ENCODE data around the gene PCGF3.

The PCGF3 gene

DNA sequence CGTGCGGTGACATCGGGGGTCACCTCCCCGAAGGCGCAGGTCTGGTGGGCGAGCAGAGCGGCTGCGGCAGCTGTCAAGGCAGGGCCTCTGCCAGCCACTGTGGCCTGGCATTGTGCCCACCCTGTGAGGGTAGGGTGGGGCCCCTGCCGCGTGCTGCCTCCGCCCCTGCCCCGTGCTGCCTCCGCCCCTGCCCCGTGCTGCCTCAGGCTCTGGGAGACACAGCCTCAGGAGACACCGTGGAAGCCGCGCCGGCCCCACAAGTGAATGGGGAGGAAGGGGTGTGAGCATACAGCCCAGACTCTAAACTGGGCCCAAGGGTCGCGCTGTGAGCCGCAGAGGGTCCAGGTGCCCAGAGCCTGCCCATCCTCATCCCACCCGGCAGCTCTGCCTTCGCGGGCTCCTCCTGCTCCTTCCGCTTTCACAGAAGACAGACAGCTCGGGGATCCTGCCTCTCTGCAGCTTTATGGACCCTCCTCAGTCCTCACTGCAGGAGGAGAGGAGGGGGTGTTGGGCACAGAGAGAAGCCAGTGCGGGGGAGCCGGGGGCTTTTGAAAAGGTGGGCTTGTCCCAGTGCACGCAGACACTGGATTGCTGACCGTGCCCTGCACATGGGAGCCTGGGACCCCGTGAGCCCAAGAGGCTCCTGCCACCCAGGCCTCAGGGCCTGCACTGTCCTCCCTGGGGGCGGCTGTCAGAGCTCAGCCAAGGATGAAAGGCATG lies 27.4 kb downstream of the PCGF3 start:
- peaks cover 8% of the 10 kb centered on the region for H4K20me1 ChIP-seq (ENCODE audit: insufficient read depth, low read length, poor library complexity, severe bottlenecking)

DNA sequence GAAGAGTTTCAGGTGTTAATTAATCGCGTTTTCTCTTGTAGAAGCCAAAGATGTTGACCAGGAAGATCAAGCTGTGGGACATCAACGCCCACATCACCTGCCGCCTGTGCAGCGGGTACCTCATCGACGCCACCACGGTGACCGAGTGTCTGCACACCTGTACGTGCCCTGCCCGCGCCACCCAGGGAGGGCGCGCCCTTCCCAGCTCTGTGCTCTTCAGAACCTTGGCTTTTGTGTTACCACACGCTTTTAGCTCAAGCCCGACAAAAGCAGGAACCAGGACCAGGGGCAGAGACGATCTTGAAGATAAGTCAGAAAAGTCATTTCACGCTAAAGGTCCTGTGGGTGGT lies 28.0 kb downstream of the PCGF3 start:
- no peaks in the 10 kb centered on the region for H3K9me2 ChIP-seq (replicated peaks; ENCODE audit: low read depth, low read length)
- no peaks in the 10 kb centered on the region for H3K4me1 ChIP-seq (ENCODE audit: insufficient read depth, low read length, poor library complexity, severe bottlenecking)
- H2AFZ ChIP-seq (ENCODE audit: low read length), result no peak overlapping the region
- no peak overlapping the region for H3K4me2 ChIP-seq (ENCODE audit: low read depth, low read length, poor library complexity, severe bottlenecking)
- no peak for TF ChIP-seq EZH2phosphoT487 (IDR thresholded peaks at IDR 0.05; ENCODE audit: borderline replicate concordance)
- TF ChIP-seq, protein P1, sequence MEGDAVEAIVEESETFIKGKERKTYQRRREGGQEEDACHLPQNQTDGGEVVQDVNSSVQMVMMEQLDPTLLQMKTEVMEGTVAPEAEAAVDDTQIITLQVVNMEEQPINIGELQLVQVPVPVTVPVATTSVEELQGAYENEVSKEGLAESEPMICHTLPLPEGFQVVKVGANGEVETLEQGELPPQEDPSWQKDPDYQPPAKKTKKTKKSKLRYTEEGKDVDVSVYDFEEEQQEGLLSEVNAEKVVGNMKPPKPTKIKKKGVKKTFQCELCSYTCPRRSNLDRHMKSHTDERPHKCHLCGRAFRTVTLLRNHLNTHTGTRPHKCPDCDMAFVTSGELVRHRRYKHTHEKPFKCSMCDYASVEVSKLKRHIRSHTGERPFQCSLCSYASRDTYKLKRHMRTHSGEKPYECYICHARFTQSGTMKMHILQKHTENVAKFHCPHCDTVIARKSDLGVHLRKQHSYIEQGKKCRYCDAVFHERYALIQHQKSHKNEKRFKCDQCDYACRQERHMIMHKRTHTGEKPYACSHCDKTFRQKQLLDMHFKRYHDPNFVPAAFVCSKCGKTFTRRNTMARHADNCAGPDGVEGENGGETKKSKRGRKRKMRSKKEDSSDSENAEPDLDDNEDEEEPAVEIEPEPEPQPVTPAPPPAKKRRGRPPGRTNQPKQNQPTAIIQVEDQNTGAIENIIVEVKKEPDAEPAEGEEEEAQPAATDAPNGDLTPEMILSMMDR (conservative IDR thresholded peaks at IDR 0.05; ENCODE audit: low read length), result no peak
- H3K79me2 ChIP-seq (ENCODE audit: insufficient read depth, low read length), result peaks cover 8% of the 10 kb centered on the region; the same call in 1 of the 2 replicates
- peaks cover 6% of the 10 kb centered on the region for H4K20me1 ChIP-seq (ENCODE audit: insufficient read depth, low read length, poor library complexity, severe bottlenecking)
- H3K4me3 ChIP-seq (ENCODE audit: low read length, poor library complexity, severe bottlenecking), result no peak overlapping the region
- no peaks in the 10 kb centered on the region for H3K9me3 ChIP-seq (ENCODE audit: insufficient read depth, low read depth, low read length)
- peaks cover 63% of the 10 kb centered on the region; the same call in 1 of the 2 replicates for H3K36me3 ChIP-seq (ENCODE audit: insufficient read depth, low read length)
- no peaks in the 10 kb centered on the region for H3K27me3 ChIP-seq (ENCODE audit: insufficient read depth, low read length, poor library complexity, severe bottlenecking)
- H3K9ac ChIP-seq (ENCODE audit: low read depth, low read length, poor library complexity, severe bottlenecking), result no peak overlapping the region
- H3F3A ChIP-seq (ENCODE audit: low read depth), result no peaks in the 10 kb centered on the region

More for the DNA sequence above, 27.4 kb downstream of the PCGF3 start:
- H2AFZ ChIP-seq (ENCODE audit: low read length), result no peak overlapping the region
- TF ChIP-seq, protein P1 (conservative IDR thresholded peaks at IDR 0.05; ENCODE audit: low read length), result no peak
- no peak for TF ChIP-seq EZH2phosphoT487 (IDR thresholded peaks at IDR 0.05; ENCODE audit: borderline replicate concordance)
- no peaks in the 10 kb centered on the region for H3K9me3 ChIP-seq (ENCODE audit: insufficient read depth, low read depth, low read length)
- H3K4me2 ChIP-seq (ENCODE audit: low read depth, low read length, poor library complexity, severe bottlenecking), result no peak overlapping the region
- no peaks in the 10 kb centered on the region for H3F3A ChIP-seq (ENCODE audit: low read depth)
- no peaks in the 10 kb centered on the region for H3K9me2 ChIP-seq (replicated peaks; ENCODE audit: low read depth, low read length)
- H3K27me3 ChIP-seq (ENCODE audit: insufficient read depth, low read length, poor library complexity, severe bottlenecking), result no peaks in the 10 kb centered on the region
- no peak overlapping the region for H3K4me3 ChIP-seq (ENCODE audit: low read length, poor library complexity, severe bottlenecking)
- H3K36me3 ChIP-seq (ENCODE audit: insufficient read depth, low read length), result peaks cover 61% of the 10 kb centered on the region; the same call in 1 of the 2 replicates
- H3K4me1 ChIP-seq (ENCODE audit: insufficient read depth, low read length, poor library complexity, severe bottlenecking), result no peaks in the 10 kb centered on the region
- H3K9ac ChIP-seq (ENCODE audit: low read depth, low read length, poor library complexity, severe bottlenecking), result no peak overlapping the region
- H3K79me2 ChIP-seq (ENCODE audit: insufficient read depth, low read length), result peaks cover 13% of the 10 kb centered on the region; the same call in 1 of the 2 replicates

DNA sequence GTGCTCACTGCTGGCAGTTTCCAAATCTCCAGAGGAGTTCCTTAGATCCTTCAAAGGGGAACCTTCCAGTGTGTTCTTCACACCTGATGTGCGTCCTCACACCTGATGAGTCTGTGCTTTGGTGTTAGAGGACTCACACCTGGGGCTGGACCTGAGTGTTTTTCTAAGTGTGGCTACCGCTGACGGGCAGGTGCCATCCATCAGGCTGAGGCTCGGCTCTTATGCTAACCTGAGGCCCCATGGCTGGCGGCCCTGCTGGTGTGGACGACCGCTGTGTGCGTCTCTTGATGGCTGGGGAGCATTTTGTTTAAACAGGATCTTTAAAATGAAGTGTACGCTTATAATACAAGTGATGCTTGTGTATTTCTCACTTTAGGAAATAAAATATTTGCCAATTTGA lies 28.4 kb downstream of the PCGF3 start:
- Histone ChIP-seq H2AFZ (ENCODE audit: low read length) (no peak overlapping the region), H3F3A (ENCODE audit: low read depth) (no peaks in the 10 kb centered on the region), H3K9ac (ENCODE audit: low read depth, low read length, poor library complexity, severe bottlenecking) (no peak overlapping the region), H3K27me3 (ENCODE audit: insufficient read depth, low read length, poor library complexity, severe bottlenecking) (no peaks in the 10 kb centered on the region), H3K9me3 (ENCODE audit: insufficient read depth, low read depth, low read length) (no peaks in the 10 kb centered on the region), H3K4me3 (ENCODE audit: low read length, poor library complexity, severe bottlenecking) (no peak overlapping the region), H3K9me2 (replicated peaks; ENCODE audit: low read depth, low read length) (no peaks in the 10 kb centered on the region), H3K79me2 (ENCODE audit: insufficient read depth, low read length) (0 out of 2 replicates have a peak, but pooled peaks cover 6% of the 10 kb centered on the region), H3K36me3 (ENCODE audit: insufficient read depth, low read length) (peaks cover 63% of the 10 kb centered on the region; the same call in 1 of the 2 replicates), H3K4me1 (ENCODE audit: insufficient read depth, low read length, poor library complexity, severe bottlenecking) (no peaks in the 10 kb centered on the region), H3K4me2 (ENCODE audit: low read depth, low read length, poor library complexity, severe bottlenecking) (no peak overlapping the region), H4K20me1 (ENCODE audit: insufficient read depth, low read length, poor library complexity, severe bottlenecking) (peaks cover 6% of the 10 kb centered on the region)
- TF ChIP-seq, protein P1 (conservative IDR thresholded peaks at IDR 0.05; ENCODE audit: low read length), result no peak
- TF ChIP-seq EZH2phosphoT487 (IDR thresholded peaks at IDR 0.05; ENCODE audit: borderline replicate concordance), result no peak

Data from Loucy (cell line).